CD4-positive, alpha-beta T cell (primary cell): Measurements from ENCODE around the gene ELMO1. TPM values are rescaled to one million over a fixed set of nuclear protein-coding genes. Genes with fewer than 3 reads are reported as not detected.

Source experiments
- ATAC-seq: fragments of 200-7000 bp; cut with Tn5 transposase; one replicate; pipeline ENCODE4 v1.10.0; 2022; ENCODE audit warnings: mild to moderate bottlenecking; ENCODE audit not compliant: poor library complexity
- CTCF ChIA-PET: fragments of 350-600 bp; sonication (Branson Sonifier 250); formaldehyde crosslinking; loops from one replicate; lab custom pipeline; 2021; ENCODE audit warnings: antibody characterized with exemption, inconsistent platforms; lab: Charles Lee
- POLR2A ChIA-PET: fragments of 350-600 bp; sonication (Branson Sonifier 250); formaldehyde crosslinking; loops from one replicate; lab custom pipeline; 2021; ENCODE audit warnings: antibody characterized with exemption, inconsistent platforms; lab: Charles Lee
- DNase-seq, 14 experiments: peaks; one replicate each; pipeline ENCODE4 v3.0.0-alpha.2; 2013 to 2020; ENCODE audit warnings: mixed read lengths in 2 of 14
- H3K27ac ChIP-seq, 2 donors: one replicate each; pipeline versions ENCODE4 v1.5.1 to v1.7.0; 2013; ENCODE audit warnings: low read length in 2 of 2, low read depth in 1 of 2, mild to moderate bottlenecking in 1 of 2
- H3K27me3 ChIP-seq, 2 experiments: 1 replicate in 1 of 2; 2 replicates in 1 of 2; pipeline versions ENCODE4 v1.6.1 to v1.7.0; 2013; ENCODE audit warnings: low read length in 2 of 2, control low read depth in 1 of 2, mild to moderate bottlenecking in 1 of 2, moderate library complexity in 1 of 2; ENCODE audit not compliant: insufficient read depth in 2 of 2, control insufficient read depth in 1 of 2
- H3K36me3 ChIP-seq: one replicate; pipeline ENCODE4 v1.6.1; 2013; ENCODE audit warnings: low read length, control low read depth; ENCODE audit not compliant: insufficient read depth
- H3K4me1 ChIP-seq: one replicate; pipeline ENCODE4 v1.6.1; 2013; ENCODE audit warnings: low read length, control low read depth; ENCODE audit not compliant: insufficient read depth
- H3K4me3 ChIP-seq: one replicate; pipeline ENCODE4 v1.5.1; 2013; ENCODE audit warnings: mild to moderate bottlenecking, low read length, moderate library complexity
- H3K9me3 ChIP-seq, 2 experiments: 1 replicate in 1 of 2; 2 replicates in 1 of 2; pipeline versions ENCODE4 v1.6.1 to v1.7.0; 2013; ENCODE audit warnings: low read length in 2 of 2, mild to moderate bottlenecking in 2 of 2, control low read depth in 1 of 2, moderate library complexity in 1 of 2; ENCODE audit not compliant: control insufficient read depth in 1 of 2, insufficient read depth in 1 of 2
- H3K27ac Mint-ChIP-seq: one replicate; pipeline ENCODE4 v1.8.0; 2020; ENCODE audit warnings: mixed read lengths
- H3K27me3 Mint-ChIP-seq: one replicate; pipeline ENCODE4 v1.8.0; 2021; ENCODE audit warnings: mixed read lengths
- H3K36me3 Mint-ChIP-seq: one replicate; pipeline ENCODE4 v1.8.0; 2021; ENCODE audit warnings: low read depth, mixed read lengths
- H3K4me1 Mint-ChIP-seq: one replicate; pipeline ENCODE4 v1.8.0; 2021; ENCODE audit warnings: low read depth, mixed read lengths
- H3K4me3 Mint-ChIP-seq: one replicate; pipeline ENCODE4 v1.8.0; 2020; ENCODE audit warnings: mild to moderate bottlenecking, mixed read lengths
- H3K9me3 Mint-ChIP-seq: one replicate; pipeline ENCODE4 v1.8.0; 2020; ENCODE audit warnings: mixed read lengths
- intact Hi-C, 2 experiments: fragments of 100-400 bp; cut with DNase I in 1 of 2; cut with micrococcal nuclease in 1 of 2; formaldehyde crosslinking; loops; one replicate each; pipeline versions ENCODE4 v1.15.1 to v1.9.0; 2023 to 2025; cut with DNase I, micrococcal nuclease
- total RNA-seq, 174 experiments: library from RNA in 2 of 174; stranded (reverse) in 2 of 174; gene quantifications; one replicate each; pipeline ENCODE4 v1.2.3 and lab custom pipeline; 2021 to 2026
- TF ChIP-seq, protein P1 (sequence below): fragments of 200-600 bp; IDR thresholded peaks from one replicate; pipeline ENCODE4 v1.8.0; 2022; ENCODE audit warnings: antibody characterized with exemption, mild to moderate bottlenecking

The ELMO1 gene
- total RNA-seq, 2 experiments from 2014 or later, result 117 to 120 TPM

DNA sequence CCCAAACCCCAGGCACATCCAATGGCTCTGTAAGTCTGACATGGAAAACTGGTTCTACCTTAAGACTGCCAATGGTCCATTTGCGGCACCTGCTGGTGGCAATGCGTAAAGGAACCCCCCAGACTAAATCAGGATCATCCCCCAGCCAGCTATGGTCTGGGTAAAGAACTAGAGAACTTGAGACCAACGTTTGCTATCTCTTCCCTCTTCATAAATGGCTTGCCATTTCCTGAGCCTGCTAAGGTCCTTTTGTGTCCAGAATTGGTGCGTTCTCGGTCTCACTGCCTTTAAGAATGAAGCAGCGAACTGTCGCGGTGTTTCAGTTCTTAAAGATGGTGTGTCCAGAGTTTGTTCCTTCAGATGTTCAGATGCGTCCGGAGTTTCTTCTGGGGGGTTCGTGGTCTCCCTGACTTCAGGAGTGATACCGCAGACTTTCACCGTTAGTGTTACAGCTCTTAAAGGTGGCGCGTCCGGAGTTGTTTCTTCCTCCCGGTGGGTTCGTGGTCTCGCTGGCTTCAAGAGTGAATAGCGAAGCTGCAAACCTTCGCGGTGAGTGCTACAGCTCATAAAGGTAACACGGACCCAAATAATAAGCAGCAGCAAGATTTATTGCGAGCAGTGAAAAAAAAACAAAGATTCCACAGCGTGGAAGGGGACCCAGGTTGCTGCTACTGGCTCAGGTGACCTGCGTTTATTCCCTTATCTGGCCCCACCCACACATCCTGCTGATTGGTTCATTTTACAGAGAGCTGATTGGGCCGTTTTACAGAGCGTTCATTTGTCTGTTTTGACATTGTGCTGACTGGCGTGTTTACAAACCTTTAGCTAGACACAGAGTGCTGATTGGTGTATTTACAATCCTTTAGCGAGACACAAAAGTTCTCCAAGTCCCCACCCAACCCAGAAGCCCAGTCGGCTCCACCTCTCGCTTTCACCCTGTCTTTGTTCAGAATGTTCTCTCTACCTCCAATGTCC is 95.4 kb downstream of the ELMO1 start:
- ChIA-PET POLR2A (interaction anchor here (0.6 to 6.9 kb wide), 24 partner anchors 8 to 1552 kb away, joined by 3 to 134 read pairs (median 6); partner anchors contain the start of genes ELMO1 and SEPTIN7), CTCF (interaction anchor here (0.6 to 3.0 kb wide), 22 partner anchors 10 to 987 kb away, joined by 3 to 24 read pairs (median 4); partner anchors contain the start of gene ELMO1)
- Mint-ChIP-seq H3K4me3 (peak overlapping the region; percentile 93), H3K36me3 (peaks cover 10% of the 10 kb centered on the region), H3K4me1 (peaks cover 90% of the 10 kb centered on the region), H3K27me3 (no peaks in the 10 kb centered on the region), H3K27ac (peak overlapping the region; percentile 90), H3K9me3 (no peaks in the 10 kb centered on the region)
- Histone ChIP-seq H3K4me3 (peak overlapping the region; percentile 81), H3K36me3 (no peaks in the 10 kb centered on the region), H3K9me3 (no peaks in the 10 kb centered on the region), H3K27ac (peak overlapping the region; percentile 63 to 69), H3K27me3 (no peaks in the 10 kb centered on the region), H3K4me1 (peaks cover 59% of the 10 kb centered on the region)
- DNase-seq (peak; percentile 50 to 91 (median 66)), ATAC-seq (peak; percentile 83)
- TF ChIP-seq, protein P1, sequence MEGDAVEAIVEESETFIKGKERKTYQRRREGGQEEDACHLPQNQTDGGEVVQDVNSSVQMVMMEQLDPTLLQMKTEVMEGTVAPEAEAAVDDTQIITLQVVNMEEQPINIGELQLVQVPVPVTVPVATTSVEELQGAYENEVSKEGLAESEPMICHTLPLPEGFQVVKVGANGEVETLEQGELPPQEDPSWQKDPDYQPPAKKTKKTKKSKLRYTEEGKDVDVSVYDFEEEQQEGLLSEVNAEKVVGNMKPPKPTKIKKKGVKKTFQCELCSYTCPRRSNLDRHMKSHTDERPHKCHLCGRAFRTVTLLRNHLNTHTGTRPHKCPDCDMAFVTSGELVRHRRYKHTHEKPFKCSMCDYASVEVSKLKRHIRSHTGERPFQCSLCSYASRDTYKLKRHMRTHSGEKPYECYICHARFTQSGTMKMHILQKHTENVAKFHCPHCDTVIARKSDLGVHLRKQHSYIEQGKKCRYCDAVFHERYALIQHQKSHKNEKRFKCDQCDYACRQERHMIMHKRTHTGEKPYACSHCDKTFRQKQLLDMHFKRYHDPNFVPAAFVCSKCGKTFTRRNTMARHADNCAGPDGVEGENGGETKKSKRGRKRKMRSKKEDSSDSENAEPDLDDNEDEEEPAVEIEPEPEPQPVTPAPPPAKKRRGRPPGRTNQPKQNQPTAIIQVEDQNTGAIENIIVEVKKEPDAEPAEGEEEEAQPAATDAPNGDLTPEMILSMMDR, result peak; percentile 97
- intact Hi-C loops, result loop anchor here (1.0 to 5.0 kb wide), 9 partner anchors 10 to 861 kb away; partner anchors contain the start of gene ELMO1 (in 1 of the 2)

DNA sequence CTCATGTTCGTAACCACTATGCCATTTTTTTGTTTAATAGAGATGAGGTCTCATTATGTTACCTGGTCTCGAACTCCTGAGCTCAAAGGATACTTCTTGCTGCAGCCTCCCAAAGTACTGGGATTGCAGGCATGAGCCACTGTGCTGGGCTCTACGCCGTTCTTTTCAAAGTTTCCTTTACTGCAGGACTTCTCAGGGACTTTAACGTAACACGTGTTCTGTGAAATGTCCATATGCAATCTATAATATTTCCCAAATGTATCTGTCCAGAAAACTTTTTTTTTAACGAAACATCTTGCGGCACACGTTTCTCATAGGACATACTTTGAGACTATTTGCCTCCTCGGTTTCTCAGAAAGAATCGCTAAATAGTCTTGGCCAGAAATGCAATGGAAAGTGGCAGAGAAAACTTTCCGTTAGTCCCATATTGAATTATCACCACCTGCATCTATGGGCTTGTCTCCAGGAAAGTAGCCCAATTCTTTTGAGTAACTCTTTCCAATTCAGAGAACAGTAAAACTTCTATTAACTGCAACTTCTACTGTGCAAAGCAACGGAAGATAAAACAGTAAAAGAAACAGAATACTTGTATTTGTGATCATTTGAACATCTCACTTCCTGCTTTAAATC is 96.3 kb downstream of the ELMO1 start:
- Histone ChIP-seq H3K27me3 (no peaks in the 10 kb centered on the region), H3K4me1 (peaks cover 59% of the 10 kb centered on the region), H3K9me3 (no peaks in the 10 kb centered on the region), H3K27ac (no peak overlapping the region), H3K36me3 (no peaks in the 10 kb centered on the region), H3K4me3 (peak overlapping the region; percentile 81)
- Mint-ChIP-seq H3K9me3 (no peaks in the 10 kb centered on the region), H3K36me3 (peaks cover 10% of the 10 kb centered on the region), H3K27ac (peak overlapping the region; percentile 90), H3K4me1 (peaks cover 91% of the 10 kb centered on the region), H3K4me3 (peak overlapping the region; percentile 93), H3K27me3 (no peaks in the 10 kb centered on the region)
- intact Hi-C loops, result loop anchor here (2.0 to 5.0 kb wide), 7 partner anchors 56 to 860 kb away; partner anchors contain the start of gene ELMO1 (in 1 of the 2)
- DNase-seq (no peak), ATAC-seq (no peak)
- TF ChIP-seq, protein P1, result no peak
- CTCF ChIA-PET, result interaction anchor here (0.7 to 3.0 kb wide), 13 partner anchors 9 to 145 kb away, joined by 3 to 24 read pairs (median 4); no protein-coding TSS in a partner anchor
- POLR2A ChIA-PET, result interaction anchor here (0.6 to 6.9 kb wide), 10 partner anchors 8 to 674 kb away, joined by 3 to 134 read pairs (median 10); partner anchors contain the start of gene ELMO1

DNA sequence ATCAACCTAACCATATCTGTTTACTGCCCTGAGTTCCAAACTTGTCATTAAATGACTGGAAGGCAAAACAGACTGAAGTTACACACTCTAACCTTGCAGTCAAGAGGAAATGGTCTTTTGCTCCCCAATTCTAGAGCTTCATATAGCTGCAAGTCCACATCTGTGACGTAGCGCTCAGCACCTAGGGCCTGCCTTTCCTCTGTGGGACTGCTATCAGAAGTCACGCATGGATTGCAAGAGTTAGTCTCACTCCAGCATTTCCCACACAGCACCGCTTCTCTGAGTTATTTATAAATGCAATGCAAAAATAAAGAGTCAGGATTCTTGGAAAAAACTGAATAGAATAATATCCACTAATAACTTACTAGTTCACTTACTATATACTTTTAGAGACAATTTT is 96.9 kb downstream of the ELMO1 start:
- Mint-ChIP-seq H3K4me3 (peak overlapping the region; percentile 93), H3K27me3 (no peaks in the 10 kb centered on the region), H3K4me1 (peaks cover 88% of the 10 kb centered on the region), H3K36me3 (peaks cover 10% of the 10 kb centered on the region), H3K27ac (peak overlapping the region; percentile 33), H3K9me3 (no peaks in the 10 kb centered on the region)
- ATAC-seq, result no peak
- Histone ChIP-seq H3K4me1 (peaks cover 59% of the 10 kb centered on the region), H3K27me3 (no peaks in the 10 kb centered on the region), H3K9me3 (no peaks in the 10 kb centered on the region), H3K36me3 (no peaks in the 10 kb centered on the region), H3K4me3 (no peak overlapping the region), H3K27ac (no peak overlapping the region)
- TF ChIP-seq, protein P1, result no peak
- CTCF ChIA-PET, result interaction anchor here (0.7 to 3.0 kb wide), 6 partner anchors 9 to 144 kb away, joined by 3 to 21 read pairs (median 6); no protein-coding TSS in a partner anchor
- no peak for DNase-seq
- intact Hi-C loops, result loop anchor here (2.0 to 5.0 kb wide), 7 partner anchors 57 to 859 kb away; partner anchors contain the start of gene ELMO1 (in 1 of the 2)
- POLR2A ChIA-PET, result interaction anchor here (0.6 to 6.9 kb wide), 3 partner anchors 67 to 96 kb away, joined by 3 to 134 read pairs (median 3); partner anchors contain the start of gene ELMO1
